Adrenal gland (tissue), 12 donors: ENCODE data around the gene C16orf96. TPM values are rescaled to one million over a fixed set of nuclear protein-coding genes. Genes with fewer than 3 reads are reported as not detected.

Source experiments
- DNase-seq, 7 donors: peaks; one replicate each; pipeline ENCODE4 v3.0.0-alpha.2; 2019 to 2020
- H3K27ac ChIP-seq, 5 donors: fragments of 200-600 bp; sonication (generic) in 4 of 5; 1 replicate in 3 of 5; 2 replicates in 2 of 5; pipeline versions ENCODE4 v1.5.1 to v1.8.0; 2016 to 2020; ENCODE audit warnings: mild to moderate bottlenecking in 1 of 5
- H3K27me3 ChIP-seq: fragments of 200-600 bp; 2 replicates; pipeline ENCODE4 v1.8.0; 2021
- H3K36me3 ChIP-seq, 2 donors: fragments of 200-600 bp; replicated peaks in 1 of 2; 1 replicate in 1 of 2; 2 replicates in 1 of 2; pipeline versions ENCODE4 v1.5.1 to v1.8.0; 2018 to 2022
- H3K4me1 ChIP-seq, 2 donors: fragments of 200-600 bp; replicated peaks in 1 of 2; 1 replicate in 1 of 2; 2 replicates in 1 of 2; pipeline versions ENCODE4 v1.5.1 to v1.8.0; 2018 to 2021
- H3K4me3 ChIP-seq, 4 donors: fragments of 200-600 bp; sonication (generic) in 3 of 4; one replicate each; pipeline ENCODE4 v1.5.1; 2016 to 2018
- H3K9me3 ChIP-seq, 3 donors: fragments of 200-600 bp; sonication (generic) in 1 of 3; replicated peaks in 1 of 3; 1 replicate in 2 of 3; 2 replicates in 1 of 3; pipeline versions ENCODE4 v1.5.1 to v1.8.0; 2016 to 2021
- POLR2A ChIP-seq, 2 donors: fragments of 450-650 bp; IDR thresholded peaks; one replicate each; pipeline ENCODE4 v1.6.1; 2017; ENCODE audit warnings: antibody characterized with exemption in 2 of 2, mild to moderate bottlenecking in 2 of 2, moderate library complexity in 1 of 2
- WGBS, 4 donors: extraction: QIAGEN DNeasy Blood & Tissue Kit in 2 of 4; methylation state at CpG; one replicate each; pipeline versions ENCODE4 v1.1.5 to v1.1.7; 2013 to 2017; 5-methylcytosine and 5-hydroxymethylcytosine counted together
- intact Hi-C, 2 donors: fragments of 100-400 bp; cut with DNase I; formaldehyde crosslinking; loops; one replicate each; pipeline versions ENCODE4 v1.14.1 to v1.15.0; 2022 to 2023
- polyA plus RNA-seq, 3 donors: library from polyadenylated mRNA; stranded (reverse); fragments of 200-250 nt in 2 of 3; fragments of 350-450 nt in 1 of 3; fragmentation: Illumina TruSeq in 1 of 3; extraction: RNeasy Lipid Tissue Mini Kit (QIAGEN cat#74804) in 1 of 3; gene quantifications; one replicate each; pipeline ENCODE4 v1.2.3, GENCODE V29; 2013 to 2014
- total RNA-seq, 9 donors: library from RNA; depleted of rRNA in 4 of 9; stranded (reverse); fragments of >200 nt in 4 of 9; fragments of 120-200 nt in 1 of 9; fragmentation: NEBNext Ultra II Directional in 1 of 9; extraction: Animal tissue kit (Norgen Biotek cat#: 25700) in 1 of 9; gene quantifications; one replicate each; pipeline versions ENCODE4 v1.1.0 to v1.2.4, GENCODE V29; 2013 to 2023
- TF ChIP-seq, protein P1 (sequence below), 6 experiments: fragments of 450-650 bp in 4 of 6; fragments of 200-600 bp in 2 of 6; sonication (generic) in 1 of 6; IDR thresholded peaks; 1 replicate in 5 of 6; 2 replicates in 1 of 6; pipeline versions ENCODE4 v1.5.1 to v1.8.0; 2016 to 2021; ENCODE audit warnings: antibody characterized with exemption in 6 of 6, mild to moderate bottlenecking in 2 of 6, moderate library complexity in 1 of 6
- donor health status: healthy with polysubstance abuse.
- donor health status: Bipolar disorder and iron deficiency.
- donor health status: DM: yes; HTN: yes; CAD: no.
- donor health status: DM: no; HTN: no; CAD: no.
- donor health status: DM: no; HTN: no; CAD: no.
- donor health status: DM: yes; HTN: yes; CAD: no.

Gene C16orf96
- total and polyA plus RNA-seq, 12 donors = 0.07 to 0.61 (median 0.28) TPM; not detected in 1

DNA sequence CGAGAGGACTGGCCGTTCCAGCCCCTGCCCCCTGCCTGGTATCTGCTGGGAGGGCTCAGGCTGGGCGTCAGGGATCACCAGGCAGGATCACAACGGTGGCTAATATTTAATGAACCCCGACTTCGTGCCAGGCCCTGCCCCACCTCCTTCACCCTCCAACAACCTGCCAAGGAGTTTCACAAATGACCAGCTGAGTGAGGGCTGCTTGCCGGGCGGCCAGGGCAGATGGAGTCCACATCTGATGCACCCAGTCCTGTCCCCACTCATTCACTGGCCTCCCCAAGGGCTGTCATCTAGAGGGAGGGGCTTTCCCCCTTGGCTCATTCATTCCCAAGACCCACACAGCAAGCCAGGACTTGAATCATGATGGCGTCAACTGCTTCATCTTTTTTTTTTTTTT is 41.0 kb downstream of the C16orf96 start:
- no peak for TF ChIP-seq POLR2A (IDR thresholded peaks at IDR 0.05)
- TF ChIP-seq, protein P1, sequence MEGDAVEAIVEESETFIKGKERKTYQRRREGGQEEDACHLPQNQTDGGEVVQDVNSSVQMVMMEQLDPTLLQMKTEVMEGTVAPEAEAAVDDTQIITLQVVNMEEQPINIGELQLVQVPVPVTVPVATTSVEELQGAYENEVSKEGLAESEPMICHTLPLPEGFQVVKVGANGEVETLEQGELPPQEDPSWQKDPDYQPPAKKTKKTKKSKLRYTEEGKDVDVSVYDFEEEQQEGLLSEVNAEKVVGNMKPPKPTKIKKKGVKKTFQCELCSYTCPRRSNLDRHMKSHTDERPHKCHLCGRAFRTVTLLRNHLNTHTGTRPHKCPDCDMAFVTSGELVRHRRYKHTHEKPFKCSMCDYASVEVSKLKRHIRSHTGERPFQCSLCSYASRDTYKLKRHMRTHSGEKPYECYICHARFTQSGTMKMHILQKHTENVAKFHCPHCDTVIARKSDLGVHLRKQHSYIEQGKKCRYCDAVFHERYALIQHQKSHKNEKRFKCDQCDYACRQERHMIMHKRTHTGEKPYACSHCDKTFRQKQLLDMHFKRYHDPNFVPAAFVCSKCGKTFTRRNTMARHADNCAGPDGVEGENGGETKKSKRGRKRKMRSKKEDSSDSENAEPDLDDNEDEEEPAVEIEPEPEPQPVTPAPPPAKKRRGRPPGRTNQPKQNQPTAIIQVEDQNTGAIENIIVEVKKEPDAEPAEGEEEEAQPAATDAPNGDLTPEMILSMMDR (IDR thresholded peaks at IDR 0.05) = no peak
- Histone ChIP-seq H3K27ac (no peak overlapping the region), H3K4me3 (no peak overlapping the region), H3K36me3 (no peaks in the 10 kb centered on the region), H3K4me1 (peaks cover 0 to 11% of the 10 kb centered on the region in 2 donors), H3K27me3 (no peaks in the 10 kb centered on the region), H3K9me3 (no peaks in the 10 kb centered on the region)
- DNase-seq = no peak
- intact Hi-C loops = no loop called here
- 61 to 77% (median 68%) methylated on average over 5 to 9 of the region's 9 CpGs for WGBS, 4 donors

DNA sequence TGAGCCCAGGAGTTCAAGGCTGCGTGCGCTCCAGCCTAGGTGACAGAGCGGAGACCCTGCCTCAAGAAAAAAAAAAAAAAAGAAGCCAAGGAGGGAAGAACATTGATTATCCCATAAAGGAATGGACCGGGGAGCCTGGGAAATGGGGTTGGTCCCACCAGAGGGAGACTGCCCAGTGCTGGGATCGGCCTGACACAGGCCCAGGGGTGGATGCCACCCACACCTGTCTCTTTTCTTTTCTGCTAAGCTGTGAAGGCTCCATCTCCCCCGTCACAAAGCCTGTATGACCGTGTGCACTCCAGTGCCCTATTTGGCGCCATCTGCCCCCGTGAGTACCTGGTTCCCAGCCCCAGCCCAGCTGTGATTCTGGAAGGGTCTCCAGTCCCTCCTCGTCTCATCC is 42.9 kb downstream of the C16orf96 start:
- H3K27ac ChIP-seq = no peak overlapping the region
- 85 to 93% (median 90%) methylated on average over 10 of the region's 10 CpGs for WGBS, 4 donors
- DNase-seq = no peak
- TF ChIP-seq, protein P1 (IDR thresholded peaks at IDR 0.05) = no peak
- no peak for TF ChIP-seq POLR2A (IDR thresholded peaks at IDR 0.05)
- peaks cover 0 to 11% of the 10 kb centered on the region in 2 donors for H3K4me1 ChIP-seq
- no peak overlapping the region for H3K4me3 ChIP-seq
- H3K27me3 ChIP-seq = no peaks in the 10 kb centered on the region
- intact Hi-C loops = no loop called here
- H3K36me3 ChIP-seq = no peaks in the 10 kb centered on the region
- H3K9me3 ChIP-seq = no peaks in the 10 kb centered on the region

DNA sequence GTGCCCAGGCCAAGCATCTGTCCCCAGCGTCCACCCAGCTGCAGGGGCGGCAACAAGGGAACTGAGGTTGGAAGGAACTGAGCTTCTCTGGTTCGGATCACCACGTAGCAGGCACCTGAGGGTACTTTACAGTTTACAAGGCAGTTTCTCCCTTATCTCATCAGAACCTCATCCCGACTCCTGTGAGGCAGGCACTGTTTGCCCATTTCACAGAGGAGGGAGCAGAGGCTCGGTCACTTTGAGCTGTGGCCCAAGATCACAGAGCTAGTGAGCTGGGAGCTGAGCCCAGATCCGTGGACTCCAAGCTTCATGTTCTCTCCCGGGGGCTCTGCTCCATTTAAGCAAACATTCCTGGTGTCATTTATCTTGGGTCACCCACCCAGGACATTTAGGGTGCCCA is 43.4 kb downstream of the C16orf96 start:
- Histone ChIP-seq H3K4me3 (no peak overlapping the region), H3K4me1 (peaks cover 0 to 11% of the 10 kb centered on the region in 2 donors), H3K9me3 (no peaks in the 10 kb centered on the region), H3K36me3 (no peaks in the 10 kb centered on the region), H3K27me3 (no peaks in the 10 kb centered on the region), H3K27ac (no peak overlapping the region)
- TF ChIP-seq POLR2A (IDR thresholded peaks at IDR 0.05) = no peak
- TF ChIP-seq, protein P1 (IDR thresholded peaks at IDR 0.05) = no peak
- WGBS, 4 donors = 81 to 96% (median 86%) methylated on average over 8 of the region's 8 CpGs
- DNase-seq = no peak
- intact Hi-C loops = no loop called here

DNA sequence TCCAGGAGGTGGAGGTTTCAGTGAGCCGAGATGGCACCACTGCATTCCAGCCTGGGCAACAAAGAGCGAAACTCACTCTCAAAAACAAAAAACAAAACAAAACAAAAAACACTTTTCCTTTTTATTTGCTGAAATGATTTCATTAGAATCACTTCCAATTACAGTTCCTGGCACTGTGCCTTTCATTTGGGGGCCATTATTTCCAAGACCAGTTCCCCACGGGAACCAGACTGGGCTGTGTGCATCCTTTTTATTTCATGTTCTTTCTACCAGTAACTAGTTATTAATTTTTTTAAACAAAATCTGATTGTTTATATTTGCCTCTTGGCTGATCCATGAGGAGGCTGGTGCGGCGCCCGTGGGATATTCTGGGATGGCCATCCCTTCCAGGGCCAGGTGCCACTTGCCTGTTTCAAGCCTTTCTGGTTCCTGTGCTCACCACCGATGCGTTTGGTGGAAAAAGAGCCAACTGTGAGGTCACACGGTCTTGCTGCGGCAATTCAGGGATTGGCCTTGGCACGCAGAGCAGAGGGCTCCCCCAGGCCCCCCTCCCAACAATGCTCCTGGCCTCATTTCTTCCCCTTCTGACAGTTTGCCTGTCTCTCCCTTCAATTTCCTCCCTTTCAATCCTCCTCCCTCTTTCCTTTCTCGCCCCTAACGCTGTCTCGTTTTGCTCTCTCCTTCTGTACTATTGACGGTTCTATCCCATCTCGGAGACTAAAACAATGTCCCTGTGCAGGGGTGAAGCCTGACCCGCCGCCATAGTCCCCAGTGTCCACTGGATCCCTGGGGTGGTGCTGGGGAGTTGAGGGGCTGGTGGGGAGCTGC is 45.1 kb downstream of the C16orf96 start:
- Histone ChIP-seq H3K4me1 (peaks cover 0 to 11% of the 10 kb centered on the region in 2 donors), H3K27ac (no peak overlapping the region), H3K36me3 (no peaks in the 10 kb centered on the region), H3K27me3 (no peaks in the 10 kb centered on the region), H3K9me3 (no peaks in the 10 kb centered on the region), H3K4me3 (peak overlapping the region in 1 of 4 donors; percentile 20)
- intact Hi-C loops = no loop called here
- TF ChIP-seq, protein P1 (IDR thresholded peaks at IDR 0.05) = no peak
- no peak for TF ChIP-seq POLR2A (IDR thresholded peaks at IDR 0.05)
- DNase-seq = peak; percentile 70 to 86 (median 80)
- 19 to 26% (median 24%) methylated on average over 18 of the region's 18 CpGs for WGBS, 4 donors
